Measurements from ENCODE around the gene CENPT.

Gene CENPT

DNA sequence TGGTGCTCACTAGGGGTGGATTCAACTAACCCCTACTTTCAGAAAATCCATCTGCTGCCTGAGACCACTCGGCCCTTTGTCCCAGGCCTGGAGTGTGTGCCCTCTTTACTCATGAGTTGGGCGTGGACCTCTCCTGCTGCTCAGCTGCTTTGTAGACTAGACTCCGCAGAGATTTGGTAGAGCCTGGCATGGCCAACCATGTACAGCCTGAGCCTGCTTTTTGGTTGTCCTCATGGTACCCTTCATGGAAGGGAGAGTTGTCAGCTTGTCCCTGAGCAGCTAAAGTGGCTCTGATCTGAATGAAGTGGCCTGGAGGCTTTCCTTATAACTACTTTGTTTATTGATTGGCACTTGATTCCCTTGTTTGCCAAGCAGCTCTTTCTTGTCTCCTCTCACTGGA, 26.9 kb upstream of the CENPT start:
- TF ChIP-seq GABPA (IDR thresholded peaks at IDR 0.05; ENCODE audit: low read depth) (no peak), POLR2AphosphoS5 (IDR thresholded peaks at IDR 0.05; ENCODE audit: low read depth) (no peak)
- Histone ChIP-seq H3K27me3 (ENCODE audit: insufficient read depth, poor library complexity, severe bottlenecking) (no peaks in the 10 kb centered on the region), H3K4me3 (replicated peaks; ENCODE audit: insufficient read depth, low read length) (peak overlapping the region; percentile 92), H3K27ac (replicated peaks) (no peak overlapping the region)
- no peak for DNase-seq (ENCODE audit: low read depth in 1 of 2, low spot score in 1 of 2)

- no peak for DNase-seq (ENCODE audit: low read depth in 1 of 2, low spot score in 1 of 2)
- peak overlapping the region; percentile 79 for H3K27ac ChIP-seq (replicated peaks)
Measured at GRCh38 chr16:67873435-67874370, 26.2 kb upstream of the CENPT start.

GRCh38 chr16:67872631-67873434, 25.3 kb upstream of the CENPT start, which contains the start of gene EDC4:
EDC4 (plus strand) TSS chr16:67873052; CDS start chr16:67873262, 210 bp downstream.
- Histone ChIP-seq H3K4me3 (replicated peaks; ENCODE audit: insufficient read depth, low read length) (peak within 1 kb of the TSS; percentile 92), H3K27me3 (ENCODE audit: insufficient read depth, poor library complexity, severe bottlenecking) (no peaks in the 10 kb centered on the region), H3K27ac (replicated peaks) (peak within 1 kb of the TSS; percentile 79)
- peak; percentile 4 for TF ChIP-seq REST (IDR thresholded peaks at IDR 0.05; ENCODE audit: insufficient replicate concordance, low read depth)
- TF ChIP-seq GABPA (IDR thresholded peaks at IDR 0.05; ENCODE audit: low read depth): peak; percentile 97
- TF ChIP-seq, protein P1, sequence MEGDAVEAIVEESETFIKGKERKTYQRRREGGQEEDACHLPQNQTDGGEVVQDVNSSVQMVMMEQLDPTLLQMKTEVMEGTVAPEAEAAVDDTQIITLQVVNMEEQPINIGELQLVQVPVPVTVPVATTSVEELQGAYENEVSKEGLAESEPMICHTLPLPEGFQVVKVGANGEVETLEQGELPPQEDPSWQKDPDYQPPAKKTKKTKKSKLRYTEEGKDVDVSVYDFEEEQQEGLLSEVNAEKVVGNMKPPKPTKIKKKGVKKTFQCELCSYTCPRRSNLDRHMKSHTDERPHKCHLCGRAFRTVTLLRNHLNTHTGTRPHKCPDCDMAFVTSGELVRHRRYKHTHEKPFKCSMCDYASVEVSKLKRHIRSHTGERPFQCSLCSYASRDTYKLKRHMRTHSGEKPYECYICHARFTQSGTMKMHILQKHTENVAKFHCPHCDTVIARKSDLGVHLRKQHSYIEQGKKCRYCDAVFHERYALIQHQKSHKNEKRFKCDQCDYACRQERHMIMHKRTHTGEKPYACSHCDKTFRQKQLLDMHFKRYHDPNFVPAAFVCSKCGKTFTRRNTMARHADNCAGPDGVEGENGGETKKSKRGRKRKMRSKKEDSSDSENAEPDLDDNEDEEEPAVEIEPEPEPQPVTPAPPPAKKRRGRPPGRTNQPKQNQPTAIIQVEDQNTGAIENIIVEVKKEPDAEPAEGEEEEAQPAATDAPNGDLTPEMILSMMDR (IDR thresholded peaks at IDR 0.05; ENCODE audit: insufficient read depth, low read length): no peak
- TF ChIP-seq POLR2AphosphoS5 (IDR thresholded peaks at IDR 0.05; ENCODE audit: low read depth): peak; percentile 77
- TF ChIP-seq SPI1 (IDR thresholded peaks at IDR 0.05; ENCODE audit: borderline replicate concordance, low read depth): no peak
- DNase-seq (ENCODE audit: low read depth in 1 of 2, low spot score in 1 of 2): peak; percentile 79 to 80

More at GRCh38 chr16:67873435-67874370, 26.2 kb upstream of the CENPT start:
- no peak for TF ChIP-seq GABPA (IDR thresholded peaks at IDR 0.05; ENCODE audit: low read depth)
- TF ChIP-seq POLR2AphosphoS5 (IDR thresholded peaks at IDR 0.05; ENCODE audit: low read depth): no peak
- TF ChIP-seq SPI1 (IDR thresholded peaks at IDR 0.05; ENCODE audit: borderline replicate concordance, low read depth): no peak
- TF ChIP-seq, protein P1 (IDR thresholded peaks at IDR 0.05; ENCODE audit: insufficient read depth, low read length): no peak
- no peak for TF ChIP-seq REST (IDR thresholded peaks at IDR 0.05; ENCODE audit: insufficient replicate concordance, low read depth)
- no peaks in the 10 kb centered on the region for H3K27me3 ChIP-seq (ENCODE audit: insufficient read depth, poor library complexity, severe bottlenecking)
- peak overlapping the region; percentile 92 for H3K4me3 ChIP-seq (replicated peaks; ENCODE audit: insufficient read depth, low read length)

Measured in HL-60 (cell line).